HG03460 (cell line): Measurements from ENCODE around the gene KREMEN1.
"Not testable (repeated sequence)": the region's sequence is repeated elsewhere in the genome, so short reads cannot be mapped to it uniquely, and the experiment has no call there.

Source experiments
- ATAC-seq: cut with Tn5 transposase; IDR thresholded peaks from one replicate; pipeline ENCODE4 v1.9.1; 2021; ENCODE audit not compliant: unreplicated experiment

The KREMEN1 gene

GRCh38 chr22:29074276-29074772 is 1.5 kb downstream of the KREMEN1 start:
- ATAC-seq = no peak

GRCh38 chr22:29078036-29078868 is 5.4 kb downstream of the KREMEN1 start:
- ATAC-seq = no peak

GRCh38 chr22:29078869-29079207 is 6.0 kb downstream of the KREMEN1 start:
- no peak for ATAC-seq

GRCh38 chr22:29079218-29079901 is 6.5 kb downstream of the KREMEN1 start:
- no peak for ATAC-seq

- no peak for ATAC-seq
Measured at GRCh38 chr22:29080106-29080975, 7.5 kb downstream of the KREMEN1 start.

- no peak for ATAC-seq
Measured at GRCh38 chr22:29081517-29082236, 8.8 kb downstream of the KREMEN1 start.

GRCh38 chr22:29082826-29083545 is 10.2 kb downstream of the KREMEN1 start:
- ATAC-seq = no peak

GRCh38 chr22:29083576-29083932 is 10.7 kb downstream of the KREMEN1 start:
- not testable (repeated sequence) for ATAC-seq

- ATAC-seq = no peak
Measured at GRCh38 chr22:29083933-29084591, 11.2 kb downstream of the KREMEN1 start.

GRCh38 chr22:29087012-29087411 is 14.2 kb downstream of the KREMEN1 start:
- ATAC-seq = no peak

- ATAC-seq = no peak
Measured at GRCh38 chr22:29088809-29089208, 16.0 kb downstream of the KREMEN1 start.

GRCh38 chr22:29089507-29089906 is 16.7 kb downstream of the KREMEN1 start:
- ATAC-seq = no peak

GRCh38 chr22:29090039-29090438 is 17.2 kb downstream of the KREMEN1 start:
- ATAC-seq = no peak

- ATAC-seq = no peak
Measured at GRCh38 chr22:29092243-29092642, 19.4 kb downstream of the KREMEN1 start.

GRCh38 chr22:29093030-29093429 is 20.2 kb downstream of the KREMEN1 start:
- ATAC-seq = no peak

- ATAC-seq = no peak
Measured at GRCh38 chr22:29093501-29094300, 20.9 kb downstream of the KREMEN1 start.

GRCh38 chr22:29095459-29095858 is 22.6 kb downstream of the KREMEN1 start:
- ATAC-seq = no peak

- no peak for ATAC-seq
Measured at GRCh38 chr22:29096736-29097669, 24.2 kb downstream of the KREMEN1 start.
